ENCODE measurements around the gene IGSF21.

DNA sequence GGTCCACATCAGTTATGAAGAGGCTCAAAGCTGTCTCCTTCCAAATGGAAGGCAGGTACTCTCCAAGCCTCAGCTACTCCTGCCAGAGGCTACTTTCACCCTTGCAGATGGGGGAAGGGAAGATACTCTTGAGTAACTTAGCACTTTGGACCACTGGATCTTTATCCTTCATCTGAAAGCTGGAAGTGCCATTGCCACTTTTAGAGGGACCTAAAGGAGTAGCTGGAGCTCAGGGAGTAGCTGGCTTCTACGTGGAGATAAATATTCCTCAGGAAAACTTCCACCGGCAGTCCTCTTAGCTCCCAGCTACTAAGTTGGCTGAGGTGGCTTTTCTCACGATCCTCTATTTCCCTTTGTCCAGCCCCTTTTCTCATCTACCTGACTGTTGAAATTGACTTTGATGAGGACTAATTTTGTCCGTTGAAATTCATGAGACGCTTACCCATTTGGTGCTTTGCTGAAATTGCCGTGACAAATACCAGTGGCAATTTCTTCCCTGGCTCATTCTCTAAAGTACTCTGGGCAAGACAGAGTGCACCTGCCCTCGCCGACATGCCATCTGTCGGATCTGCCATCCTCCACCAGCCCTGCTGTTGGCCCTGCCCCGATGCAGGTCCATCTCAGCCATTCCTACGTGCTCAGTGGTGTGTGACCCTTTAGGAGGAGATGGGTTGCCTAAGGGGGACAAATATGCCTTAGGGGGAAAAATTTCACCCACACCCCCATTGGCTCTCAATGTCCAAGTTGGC lies 13.6 kb downstream of the IGSF21 start:
- TF ChIP-seq, protein P1, sequence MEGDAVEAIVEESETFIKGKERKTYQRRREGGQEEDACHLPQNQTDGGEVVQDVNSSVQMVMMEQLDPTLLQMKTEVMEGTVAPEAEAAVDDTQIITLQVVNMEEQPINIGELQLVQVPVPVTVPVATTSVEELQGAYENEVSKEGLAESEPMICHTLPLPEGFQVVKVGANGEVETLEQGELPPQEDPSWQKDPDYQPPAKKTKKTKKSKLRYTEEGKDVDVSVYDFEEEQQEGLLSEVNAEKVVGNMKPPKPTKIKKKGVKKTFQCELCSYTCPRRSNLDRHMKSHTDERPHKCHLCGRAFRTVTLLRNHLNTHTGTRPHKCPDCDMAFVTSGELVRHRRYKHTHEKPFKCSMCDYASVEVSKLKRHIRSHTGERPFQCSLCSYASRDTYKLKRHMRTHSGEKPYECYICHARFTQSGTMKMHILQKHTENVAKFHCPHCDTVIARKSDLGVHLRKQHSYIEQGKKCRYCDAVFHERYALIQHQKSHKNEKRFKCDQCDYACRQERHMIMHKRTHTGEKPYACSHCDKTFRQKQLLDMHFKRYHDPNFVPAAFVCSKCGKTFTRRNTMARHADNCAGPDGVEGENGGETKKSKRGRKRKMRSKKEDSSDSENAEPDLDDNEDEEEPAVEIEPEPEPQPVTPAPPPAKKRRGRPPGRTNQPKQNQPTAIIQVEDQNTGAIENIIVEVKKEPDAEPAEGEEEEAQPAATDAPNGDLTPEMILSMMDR (IDR thresholded peaks at IDR 0.05), result no peak
- TF ChIP-seq EP300 (IDR thresholded peaks at IDR 0.05) (no peak), POLR2AphosphoS5 (IDR thresholded peaks at IDR 0.05) (no peak), POLR2A (IDR thresholded peaks at IDR 0.05) (no peak)

Data from gastroesophageal sphincter (tissue), 3 donors.